GM12891 (cell line): ENCODE measurements around the gene CTTNBP2NL.

ENCODE experiments used
- PAX5 ChIP-seq: IDR thresholded peaks from 2 replicates; pipeline ENCODE4 v1.6.1; 2011; ENCODE audit warnings: low read length, moderate library complexity, mild to moderate bottlenecking; ENCODE audit not compliant: insufficient read depth, severe bottlenecking
- POLR2A ChIP-seq: IDR thresholded peaks from 2 replicates; pipeline ENCODE4 v1.6.1; 2011; ENCODE audit warnings: low read depth, low read length, control low read depth
- POLR2AphosphoS5 ChIP-seq: IDR thresholded peaks from 2 replicates; pipeline ENCODE4 v1.6.1; 2011; ENCODE audit warnings: low read depth, low read length, control low read depth
- SPI1 ChIP-seq: IDR thresholded peaks from 2 replicates; pipeline ENCODE4 v1.6.1; 2011; ENCODE audit warnings: low read depth, low read length, control low read depth
- TAF1 ChIP-seq: IDR thresholded peaks from 2 replicates; pipeline ENCODE4 v1.6.1; 2011; ENCODE audit warnings: low read depth, low read length, control low read depth

GRCh38 chr1:112399456-112399855 lies 3.4 kb downstream of the CTTNBP2NL start:
- TF ChIP-seq POLR2A: no peak
- no peak for TF ChIP-seq POLR2AphosphoS5
- TF ChIP-seq SPI1: no peak
- TF ChIP-seq TAF1: no peak
- no peak for TF ChIP-seq PAX5
